GM18867 (cell line): ENCODE measurements around the gene ERN2.
"Not testable (repeated sequence)": the region's sequence is repeated elsewhere in the genome, so short reads cannot be mapped to it uniquely, and the experiment has no call there.

ENCODE experiments used
- ATAC-seq: cut with Tn5 transposase; IDR thresholded peaks from one replicate; pipeline ENCODE4 v1.9.1; 2021; ENCODE audit warnings: mild to moderate bottlenecking, moderate library complexity; ENCODE audit not compliant: unreplicated experiment

ERN2 gene

DNA sequence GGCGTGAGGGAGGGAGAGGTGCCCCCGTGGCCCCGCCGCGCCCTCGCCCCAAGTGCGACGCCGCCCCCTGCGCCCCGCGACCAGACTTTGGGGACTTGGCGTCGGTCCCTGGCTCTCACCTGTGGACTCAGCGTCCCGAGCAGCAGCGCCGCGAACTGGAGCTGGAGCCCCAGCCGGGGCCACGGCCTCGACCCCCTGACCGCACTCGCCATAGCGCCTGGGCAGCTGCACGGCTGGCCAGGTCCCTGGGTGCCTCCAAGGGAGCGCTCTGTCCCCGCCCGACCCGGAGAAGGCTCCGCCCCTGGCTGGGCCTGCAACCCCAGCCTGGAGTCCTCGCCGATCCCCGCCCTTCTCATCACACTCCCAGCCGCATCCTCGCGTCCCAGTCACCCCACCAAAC lies at the start of gene ERN2:
TSS of gene ERN2 (minus strand) at position 247 of the 400 bp plus-strand sequence. CDS start at position 212, 35 bp downstream.
- ATAC-seq: no peak

DNA sequence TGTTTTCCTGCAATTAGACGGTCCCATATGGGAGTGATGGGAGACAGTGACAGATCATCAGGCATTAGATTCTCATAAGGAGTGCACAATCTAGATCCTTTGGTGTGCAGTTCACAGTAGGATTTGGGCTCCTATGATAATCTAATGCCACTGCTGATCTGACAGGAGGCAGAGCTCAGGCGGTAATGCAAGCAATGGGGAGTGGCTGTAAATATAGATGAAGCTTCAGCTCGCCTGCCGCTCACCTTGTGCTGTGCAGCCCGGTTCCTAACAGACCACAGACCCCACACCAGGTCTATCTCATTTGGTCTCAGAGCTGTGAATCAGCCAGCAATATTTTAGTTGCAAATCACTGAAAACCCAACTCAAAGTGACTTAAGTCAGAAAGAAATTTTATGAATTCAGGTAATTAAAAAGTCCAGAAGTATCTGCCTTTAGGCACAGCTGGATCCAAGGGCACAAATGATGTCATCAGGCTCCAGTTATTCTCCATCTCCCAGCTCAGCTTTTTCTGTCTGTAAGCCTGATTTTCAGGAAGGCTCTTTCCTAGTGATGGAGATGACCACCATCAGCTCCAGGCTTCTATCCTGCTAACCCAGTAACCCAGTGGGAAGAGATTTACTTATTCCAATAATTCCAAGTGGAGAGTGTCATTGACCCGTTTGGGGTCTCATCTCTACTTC lies 45.1 kb upstream of the ERN2 start:
- ATAC-seq: no peak

DNA sequence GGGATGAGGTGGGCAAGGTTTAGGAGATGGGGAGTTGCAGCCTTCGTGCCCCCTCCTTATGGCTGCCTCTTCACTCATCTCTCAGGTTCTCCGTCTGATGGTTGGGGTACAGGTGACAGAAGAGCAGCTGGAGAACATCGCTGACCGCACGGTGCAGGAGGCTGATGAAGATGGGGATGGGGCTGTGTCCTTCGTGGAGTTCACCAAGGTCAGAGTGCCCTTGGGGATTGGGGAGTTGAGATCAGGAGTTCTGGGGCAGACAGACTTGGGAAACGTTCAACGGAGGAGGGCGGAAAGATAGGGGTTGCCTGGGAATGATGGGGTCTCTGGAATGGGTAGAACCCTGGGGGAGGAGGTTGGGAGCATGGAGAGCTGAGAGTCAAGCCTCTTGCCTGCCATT lies 44.1 kb upstream of the ERN2 start:
- no peak for ATAC-seq

DNA sequence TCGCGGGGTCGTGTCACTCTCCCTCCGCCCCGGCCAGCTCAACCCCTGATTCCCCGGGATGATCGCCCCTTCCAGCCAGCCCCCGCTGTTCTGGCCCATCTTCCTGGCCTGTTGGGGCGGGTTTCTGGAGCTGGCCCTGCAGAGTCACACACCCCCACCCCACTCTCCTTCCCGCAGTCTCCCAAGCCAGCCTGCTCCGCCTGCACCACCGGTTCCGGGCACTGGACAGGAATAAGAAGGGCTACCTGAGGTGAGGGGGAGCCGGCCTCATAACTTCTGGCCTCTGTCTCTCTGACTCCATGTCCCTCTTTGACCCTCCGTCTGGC lies 42.4 kb upstream of the ERN2 start:
- no peak for ATAC-seq

DNA sequence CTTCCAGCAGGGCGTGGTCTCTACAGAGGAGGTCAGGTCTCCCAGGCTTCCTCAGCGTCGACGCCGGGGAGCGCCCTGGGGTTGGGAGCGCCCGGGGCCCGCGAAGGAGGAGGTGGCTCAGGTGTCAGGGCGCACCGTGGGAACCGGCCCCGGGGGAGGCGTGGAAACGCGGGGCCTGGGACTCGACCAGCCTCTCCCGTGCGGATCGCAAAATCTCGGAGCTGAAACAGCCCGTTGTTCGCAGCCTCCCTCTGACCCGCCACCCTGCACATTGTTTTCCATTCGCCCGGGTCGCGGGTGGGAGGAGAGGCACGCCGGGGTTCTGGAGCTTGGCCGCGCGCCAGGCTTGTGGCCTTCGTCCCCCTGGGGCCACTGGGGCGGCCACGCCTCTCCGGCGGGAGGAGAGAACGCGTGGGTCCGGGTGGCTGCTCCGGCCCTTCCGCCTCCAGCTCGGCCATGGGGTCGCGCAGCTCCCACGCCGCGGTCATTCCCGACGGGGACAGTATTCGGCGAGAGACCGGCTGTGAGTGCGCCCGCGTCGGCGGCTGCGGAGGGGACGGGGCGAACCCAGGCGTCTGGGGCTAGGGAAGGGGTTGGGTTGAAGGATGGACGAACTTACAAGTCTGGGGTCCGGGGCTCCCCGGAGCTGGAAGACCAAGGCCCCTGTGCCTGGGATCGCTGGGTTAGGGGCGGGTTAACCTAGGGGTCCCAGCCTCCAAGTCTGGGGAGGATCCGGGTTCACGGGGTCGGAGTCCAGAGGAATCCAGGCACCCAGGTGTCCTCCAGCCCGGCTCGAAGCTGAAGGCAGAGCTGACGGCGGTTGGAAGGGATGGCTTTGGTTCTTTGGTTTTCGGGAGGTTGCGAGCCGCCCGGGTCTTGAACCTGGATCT lies 41.8 kb upstream of the ERN2 start, which contains the start of gene CHP2:
TSS of gene CHP2 (plus strand) at position 433 of the 890 bp plus-strand sequence. CDS start at position 457, 24 bp downstream.
- no peak for ATAC-seq

DNA sequence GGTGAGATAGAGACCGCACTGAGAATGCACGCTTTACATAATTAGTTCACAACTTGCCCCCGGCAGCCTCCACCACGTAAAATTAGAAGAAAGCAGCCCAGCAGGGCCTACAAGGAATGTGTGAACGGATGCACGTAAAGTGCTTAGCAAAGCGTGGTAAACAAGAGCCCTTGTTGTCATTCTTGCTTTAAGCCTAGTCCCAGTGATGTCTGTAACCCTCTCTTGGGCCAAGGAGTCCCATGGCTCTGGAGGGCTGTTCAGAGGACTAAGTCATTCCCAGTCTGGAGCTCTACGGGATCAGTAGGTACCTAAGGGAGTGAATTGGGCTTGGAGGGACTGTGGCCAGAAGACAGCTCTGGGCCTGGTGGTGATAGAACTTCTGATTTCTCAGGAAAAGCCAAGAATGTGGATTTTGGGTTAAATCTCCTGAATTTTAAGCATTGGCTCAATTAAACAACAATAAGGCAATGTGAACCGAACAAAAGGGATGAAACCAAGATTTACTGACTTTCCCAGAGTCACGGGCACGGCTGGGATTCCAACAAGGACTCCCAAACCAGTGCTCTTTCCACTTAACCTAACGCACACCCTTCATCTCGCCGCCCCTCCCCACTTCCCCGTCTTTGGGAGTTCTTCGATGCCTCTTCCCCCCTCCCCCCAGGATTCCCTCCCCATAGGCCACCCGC lies 41.0 kb upstream of the ERN2 start:
- no peak for ATAC-seq

DNA sequence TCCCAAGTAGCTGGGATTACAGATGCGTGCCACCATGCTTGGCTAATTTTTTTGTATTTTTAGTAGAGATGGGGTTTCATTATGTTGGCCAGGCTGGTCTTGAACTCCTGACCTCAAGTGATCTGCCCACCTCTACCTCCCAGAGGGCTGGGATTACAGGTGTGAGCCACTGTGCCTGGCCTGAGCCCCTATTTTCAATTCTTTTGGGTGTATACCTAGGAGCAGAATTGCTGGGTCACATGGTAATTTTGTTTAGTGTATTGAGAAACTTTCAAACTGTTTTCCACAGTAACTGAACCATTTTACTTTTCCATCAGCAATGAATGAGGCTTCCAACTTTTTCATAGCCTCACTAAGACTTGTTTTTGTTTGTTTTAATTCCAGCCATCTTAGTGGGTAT lies 38.0 kb upstream of the ERN2 start:
- not testable (repeated sequence) for ATAC-seq

DNA sequence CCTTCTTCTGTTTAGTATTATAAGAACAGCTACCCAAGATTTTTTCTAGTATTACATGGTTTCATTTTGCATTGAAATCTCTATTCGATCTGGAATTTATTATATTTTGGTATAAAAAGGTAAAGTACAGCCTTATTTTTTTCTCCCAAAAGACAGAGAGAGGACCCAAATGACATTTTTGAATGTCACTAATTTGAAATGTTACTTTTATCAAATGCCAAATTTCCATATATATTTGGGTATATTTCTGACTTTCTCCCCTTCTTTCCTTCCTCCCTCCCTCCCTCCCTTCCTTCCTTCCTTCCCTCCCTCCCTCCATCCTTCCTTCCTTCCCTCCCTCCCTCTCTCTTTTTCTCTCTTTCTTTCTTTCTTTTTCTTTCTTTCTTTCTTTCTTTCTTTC lies 35.6 kb upstream of the ERN2 start:
- ATAC-seq: no peak

DNA sequence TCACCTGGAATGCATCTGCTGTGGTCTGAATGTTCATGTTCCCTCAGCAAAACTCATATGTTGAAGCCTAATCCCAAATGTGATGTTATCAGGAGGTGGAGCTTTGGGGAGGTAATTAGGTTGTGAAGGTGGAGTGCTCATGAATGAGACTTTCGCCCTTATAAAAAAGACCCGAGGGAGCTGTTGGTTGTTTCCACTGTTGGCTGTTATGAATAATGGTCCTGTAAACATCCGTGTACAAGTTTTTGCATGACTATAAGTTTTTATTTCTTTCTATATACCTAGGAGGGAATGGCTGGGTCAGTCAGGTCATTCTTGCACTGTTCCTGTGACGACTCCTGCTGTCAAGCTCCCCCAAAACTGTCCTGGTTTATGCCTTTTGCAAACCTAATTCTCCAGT lies 32.2 kb upstream of the ERN2 start:
- ATAC-seq: no peak

DNA sequence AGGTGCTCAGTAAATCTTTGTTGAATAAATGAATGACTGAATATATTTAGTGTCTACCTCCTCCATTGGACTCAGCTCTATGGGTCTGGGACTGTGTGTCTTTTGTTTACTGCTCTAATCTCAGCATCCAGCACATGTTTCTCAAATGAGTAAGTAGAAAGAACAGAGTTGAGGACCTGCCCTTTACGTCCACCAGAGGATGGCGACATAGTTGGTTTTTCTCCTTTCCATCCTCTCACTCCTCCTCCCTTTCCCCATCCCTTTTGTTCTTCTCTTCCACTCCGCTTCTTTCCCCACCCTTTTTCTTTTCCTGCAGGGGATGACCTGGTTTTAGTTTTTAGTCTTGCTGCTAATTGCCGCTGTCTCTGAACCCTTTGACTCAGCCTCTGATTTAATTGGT lies 29.7 kb upstream of the ERN2 start:
- no peak for ATAC-seq

DNA sequence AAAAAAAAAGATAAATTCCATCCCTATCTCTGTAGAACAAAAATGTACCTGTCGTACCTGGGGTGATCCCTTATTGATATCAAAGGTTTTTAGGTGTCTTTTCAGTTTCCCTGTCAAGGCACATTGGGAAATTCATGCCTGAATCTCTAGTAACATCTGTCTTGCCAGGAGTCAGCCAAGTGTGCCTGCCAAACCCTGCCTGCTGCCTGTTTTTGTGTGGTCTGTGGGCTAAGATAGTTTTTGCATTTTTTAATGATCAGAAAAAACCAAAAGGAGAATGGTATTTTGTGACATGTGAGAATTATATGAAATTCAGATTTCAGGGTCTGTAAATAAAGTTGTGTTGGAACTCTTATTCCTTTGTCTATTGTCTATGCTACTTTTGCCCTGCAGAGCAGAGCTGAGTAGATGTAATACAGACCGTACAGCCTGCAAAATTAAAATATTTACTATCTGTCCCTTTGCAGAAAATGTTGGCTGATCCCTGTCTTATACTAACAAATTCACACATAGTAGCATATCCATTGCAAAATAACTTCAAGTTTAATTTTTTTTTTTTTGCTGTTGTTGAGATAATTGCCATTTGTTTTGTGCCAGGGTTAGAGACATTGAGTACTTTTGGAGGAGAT lies 28.8 kb upstream of the ERN2 start:
- ATAC-seq: no peak

DNA sequence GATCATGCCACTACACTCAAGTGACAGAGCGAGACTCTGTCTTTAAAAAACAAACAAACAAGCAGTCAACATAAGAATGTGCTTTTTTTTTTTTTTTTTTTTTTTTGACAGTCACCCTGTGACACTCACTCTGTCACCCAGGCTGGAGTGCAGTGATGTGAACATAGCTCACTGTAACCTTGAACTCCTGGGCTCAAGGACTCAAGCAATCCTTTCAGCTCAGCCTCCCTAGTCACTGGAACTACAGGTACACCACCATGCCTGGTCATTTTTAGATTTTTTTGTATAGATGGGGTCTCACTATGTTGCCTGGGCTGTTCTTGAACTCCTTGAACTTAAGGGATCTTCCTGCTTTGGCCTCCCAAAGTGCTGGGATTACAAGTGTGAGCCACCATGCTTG lies 26.5 kb upstream of the ERN2 start:
- no peak for ATAC-seq

DNA sequence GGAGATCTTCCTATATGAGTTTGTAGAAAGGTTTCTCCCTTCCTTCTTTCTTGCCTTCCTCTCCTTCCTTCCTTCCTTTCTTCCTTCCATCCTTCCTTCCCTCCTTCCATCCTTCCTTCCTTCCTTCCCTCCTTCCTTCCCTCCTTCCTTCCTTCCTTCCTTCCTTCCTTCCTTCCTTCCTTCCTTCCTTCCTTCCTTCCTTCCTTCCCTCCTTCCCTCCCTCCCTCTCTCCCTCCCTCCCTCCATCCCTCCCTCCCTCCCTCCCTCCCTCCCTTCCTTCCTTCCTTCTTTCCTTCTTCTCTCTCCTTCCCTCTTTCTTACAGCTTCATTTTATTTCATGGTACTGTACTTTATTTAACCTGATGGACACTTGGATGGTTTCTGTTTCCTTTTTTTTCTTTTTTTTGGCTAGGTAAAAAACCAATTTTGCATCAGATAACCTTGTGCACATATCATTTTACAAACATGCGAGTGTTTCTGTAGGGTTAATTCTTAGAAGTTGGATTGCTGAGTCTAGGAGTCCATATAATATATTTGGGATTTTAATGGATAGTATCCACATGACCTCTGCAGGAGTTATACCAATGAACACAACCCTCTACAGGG lies 24.5 kb upstream of the ERN2 start:
- ATAC-seq: not testable (repeated sequence)

DNA sequence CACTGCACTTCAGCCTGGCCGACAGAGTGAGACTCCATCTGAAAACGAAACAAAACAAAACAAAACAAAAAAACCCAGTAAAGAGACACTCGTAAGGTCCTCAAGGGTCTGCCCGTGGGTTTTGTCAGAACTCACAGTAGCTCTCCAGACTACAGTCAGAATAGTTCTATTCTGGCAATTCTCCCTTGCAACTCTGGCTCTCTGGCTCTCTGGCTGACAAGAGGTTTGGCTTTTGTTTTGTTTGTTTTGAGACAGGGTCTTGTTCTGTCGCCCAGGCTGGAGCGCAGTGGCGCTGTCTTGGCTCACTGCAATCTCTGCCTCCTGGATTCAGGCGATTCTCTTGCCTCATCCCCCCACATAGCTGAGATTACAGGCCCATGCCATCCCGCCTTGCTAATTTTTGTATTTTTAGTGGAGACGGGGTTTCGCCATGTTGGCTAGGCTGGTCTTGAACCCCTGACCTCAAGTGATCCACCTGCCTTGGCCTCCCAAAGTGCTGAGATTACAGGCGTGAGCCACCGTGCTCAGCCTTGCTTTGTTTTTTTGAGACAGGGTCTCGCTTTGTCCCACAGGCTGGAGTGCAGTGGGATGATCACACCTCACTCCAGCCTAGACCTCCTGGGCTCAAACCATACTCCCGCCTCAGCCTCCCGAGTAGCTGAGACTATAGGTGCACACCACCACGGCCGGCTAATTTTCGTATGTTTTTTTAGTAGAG lies 21.3 kb upstream of the ERN2 start:
- ATAC-seq: no peak

DNA sequence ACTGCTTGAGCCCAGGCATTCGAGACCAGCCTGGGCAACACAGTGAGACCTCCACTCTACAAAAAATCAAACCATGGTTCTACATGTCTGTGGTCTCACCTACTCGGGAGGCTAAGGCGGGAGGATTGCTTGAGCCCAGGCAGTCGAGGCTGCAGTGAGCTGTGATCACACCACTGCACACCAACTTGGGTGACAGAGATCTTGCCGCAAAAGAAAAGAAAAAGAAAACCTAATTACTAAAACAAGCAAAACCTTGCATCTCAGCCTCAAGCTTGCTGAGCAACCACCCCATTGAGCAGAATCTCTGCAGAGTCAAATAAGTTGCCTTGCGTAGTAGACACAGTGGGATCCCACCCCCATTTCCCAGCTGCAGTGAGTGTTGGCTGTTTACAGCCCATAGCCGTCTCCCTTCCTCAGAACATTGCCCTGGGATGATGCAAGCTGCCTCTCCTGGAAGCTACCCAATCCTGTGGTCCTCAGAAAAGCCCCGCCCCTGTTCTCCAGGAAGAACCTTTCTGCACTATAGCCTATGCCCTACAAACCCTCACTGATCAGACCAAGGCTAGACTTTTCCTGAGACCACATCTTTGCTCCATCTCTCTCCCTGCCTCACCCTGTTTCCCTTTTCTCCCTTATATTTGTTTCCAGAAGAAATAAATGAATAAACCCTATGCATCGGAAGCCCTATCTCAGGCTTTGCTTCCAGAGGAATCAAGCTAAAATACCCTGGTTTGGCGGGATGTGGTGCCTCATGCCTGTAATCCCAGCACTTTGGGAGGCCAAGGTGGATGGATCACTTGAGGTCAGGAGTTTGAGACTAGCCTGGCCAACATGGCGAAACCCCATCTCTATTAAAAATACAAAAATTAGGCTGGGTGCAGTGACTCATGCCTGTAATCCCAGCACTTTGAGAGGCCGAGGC lies 16.7 kb upstream of the ERN2 start:
- ATAC-seq: no peak

DNA sequence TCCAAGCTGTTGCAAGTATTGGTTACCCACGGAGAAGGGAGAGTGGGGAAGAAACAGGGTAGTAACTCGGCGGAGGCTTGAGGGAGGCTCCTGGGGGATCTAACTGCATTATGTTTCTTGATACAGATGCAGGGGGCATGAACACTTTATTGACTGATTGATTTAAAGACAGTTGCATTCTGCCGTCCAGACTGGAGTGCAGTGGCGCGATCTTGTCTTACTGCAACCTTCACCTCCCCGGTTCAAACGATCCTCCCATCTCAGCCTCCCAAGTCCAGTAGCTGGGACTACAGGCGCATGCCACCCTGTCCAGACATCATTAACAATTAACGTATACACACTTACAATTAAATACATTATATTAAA lies 15.1 kb upstream of the ERN2 start:
- no peak for ATAC-seq

DNA sequence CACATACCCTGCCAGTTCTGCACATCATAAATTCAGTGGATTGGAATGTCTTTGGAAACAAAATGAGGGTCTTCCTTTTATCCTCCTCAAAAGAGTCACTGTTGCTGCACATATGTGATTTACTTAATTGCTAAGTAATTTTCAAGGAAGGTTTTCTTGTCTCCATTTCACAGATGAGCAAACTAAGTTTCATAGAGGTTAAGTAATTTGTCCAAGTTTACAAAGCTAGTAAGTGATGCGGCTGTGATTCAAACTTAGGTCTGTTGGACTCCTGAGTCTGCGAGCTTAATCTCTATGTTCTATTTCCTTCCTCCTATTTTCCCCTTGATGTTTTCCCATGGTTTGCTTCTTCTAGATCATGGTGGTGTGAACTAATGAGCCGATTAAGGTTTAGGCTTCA lies 13.7 kb upstream of the ERN2 start:
- no peak for ATAC-seq

DNA sequence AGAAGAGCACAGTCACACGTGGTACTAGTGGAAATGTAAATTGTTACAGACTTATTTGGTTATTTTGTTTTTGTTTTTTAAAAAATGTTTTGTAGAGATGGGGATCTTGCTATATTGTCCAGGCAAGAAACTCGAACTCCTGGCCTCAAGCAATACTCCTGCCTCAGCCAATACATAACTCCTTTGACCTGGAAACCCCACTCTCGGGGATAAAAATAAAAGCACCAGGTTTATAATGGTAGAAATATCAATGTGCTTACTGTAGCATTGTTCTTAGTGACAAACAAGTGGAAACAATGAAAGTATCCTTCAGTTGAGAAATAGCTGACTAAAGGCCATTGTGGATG lies 11.7 kb upstream of the ERN2 start:
- no peak for ATAC-seq

DNA sequence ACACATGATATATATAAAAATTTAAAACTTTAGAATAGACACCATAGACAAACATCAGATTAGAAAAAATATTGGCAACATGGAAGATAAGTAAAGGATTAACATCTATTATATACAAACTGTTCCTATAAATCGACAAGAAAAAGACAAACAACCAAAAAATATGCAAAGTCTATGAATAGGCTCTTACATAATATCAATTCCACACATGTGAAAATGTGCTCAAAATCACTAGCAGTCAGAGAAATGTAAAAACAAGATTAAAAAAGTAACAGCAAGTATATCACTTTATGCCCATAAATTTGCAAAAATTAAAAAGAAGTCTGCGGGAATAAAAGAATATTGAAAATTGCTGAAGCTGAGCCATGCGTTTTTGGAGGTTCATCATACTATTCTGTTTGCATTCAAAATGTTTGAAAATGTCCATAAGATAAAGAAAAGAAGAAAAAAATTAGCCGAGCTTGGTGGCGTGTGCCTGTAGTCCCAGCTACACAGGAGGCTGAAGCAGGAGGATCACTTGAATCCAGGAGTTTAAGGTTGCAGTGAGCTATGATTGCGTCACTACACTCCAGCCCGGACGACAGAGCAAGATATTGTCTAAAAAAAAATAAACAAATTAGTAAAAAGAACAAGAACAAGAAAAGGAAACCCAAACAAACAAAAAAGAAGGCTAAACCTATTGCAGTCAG lies 11.2 kb upstream of the ERN2 start:
- no peak for ATAC-seq
